ENCODE data around the gene SLC9B2. TPM values are rescaled to one million over a fixed set of nuclear protein-coding genes. Genes with fewer than 3 reads are reported as not detected.

Gene SLC9B2
- total RNA-seq, 1 donor from 2014 or later: 6.2 TPM

- H3K4me3 ChIP-seq: no peak overlapping the region
- H3K36me3 ChIP-seq: peaks cover 60% of the 10 kb centered on the region
- H3K4me1 ChIP-seq: no peaks in the 10 kb centered on the region
- H3K27me3 ChIP-seq: no peaks in the 10 kb centered on the region
- TF ChIP-seq, protein P1, sequence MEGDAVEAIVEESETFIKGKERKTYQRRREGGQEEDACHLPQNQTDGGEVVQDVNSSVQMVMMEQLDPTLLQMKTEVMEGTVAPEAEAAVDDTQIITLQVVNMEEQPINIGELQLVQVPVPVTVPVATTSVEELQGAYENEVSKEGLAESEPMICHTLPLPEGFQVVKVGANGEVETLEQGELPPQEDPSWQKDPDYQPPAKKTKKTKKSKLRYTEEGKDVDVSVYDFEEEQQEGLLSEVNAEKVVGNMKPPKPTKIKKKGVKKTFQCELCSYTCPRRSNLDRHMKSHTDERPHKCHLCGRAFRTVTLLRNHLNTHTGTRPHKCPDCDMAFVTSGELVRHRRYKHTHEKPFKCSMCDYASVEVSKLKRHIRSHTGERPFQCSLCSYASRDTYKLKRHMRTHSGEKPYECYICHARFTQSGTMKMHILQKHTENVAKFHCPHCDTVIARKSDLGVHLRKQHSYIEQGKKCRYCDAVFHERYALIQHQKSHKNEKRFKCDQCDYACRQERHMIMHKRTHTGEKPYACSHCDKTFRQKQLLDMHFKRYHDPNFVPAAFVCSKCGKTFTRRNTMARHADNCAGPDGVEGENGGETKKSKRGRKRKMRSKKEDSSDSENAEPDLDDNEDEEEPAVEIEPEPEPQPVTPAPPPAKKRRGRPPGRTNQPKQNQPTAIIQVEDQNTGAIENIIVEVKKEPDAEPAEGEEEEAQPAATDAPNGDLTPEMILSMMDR (IDR thresholded peaks at IDR 0.05): peak; percentile 56
- ATAC-seq: peak; percentile 66
- no peak overlapping the region for H3K27ac ChIP-seq
- intact Hi-C loops (cut with DNase I): loop anchor here (10.0 kb wide), 1 partner anchor 657 kb away; no protein-coding TSS in a partner anchor
- DNase-seq: no peak
- H3K9me3 ChIP-seq: no peaks in the 10 kb centered on the region
Measured at GRCh38 chr4:103091601-103092223, 15.2 kb upstream of the SLC9B2 start.

DNA sequence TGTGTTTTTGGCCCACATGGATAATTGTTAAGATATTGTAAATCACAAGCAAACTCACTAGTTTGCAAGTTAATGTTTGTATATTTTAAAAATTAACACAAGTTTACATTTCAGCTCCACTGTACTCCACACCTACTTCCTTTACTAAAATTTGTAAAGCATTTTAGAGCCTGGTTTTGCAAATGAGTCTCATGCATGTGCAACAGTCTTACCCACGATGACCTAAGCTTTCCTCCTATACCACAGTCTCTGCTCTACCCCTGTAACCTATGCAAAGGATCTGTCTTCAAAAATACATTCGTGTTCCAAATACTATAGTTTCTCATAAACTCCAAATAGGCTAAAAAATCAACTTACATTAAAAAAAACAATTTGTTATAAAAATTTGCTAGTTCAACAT lies 12.9 kb upstream of the SLC9B2 start:
- TF ChIP-seq, protein P1 (IDR thresholded peaks at IDR 0.05): no peak
- peaks cover 82% of the 10 kb centered on the region for H3K36me3 ChIP-seq
- ATAC-seq: no peak

DNA sequence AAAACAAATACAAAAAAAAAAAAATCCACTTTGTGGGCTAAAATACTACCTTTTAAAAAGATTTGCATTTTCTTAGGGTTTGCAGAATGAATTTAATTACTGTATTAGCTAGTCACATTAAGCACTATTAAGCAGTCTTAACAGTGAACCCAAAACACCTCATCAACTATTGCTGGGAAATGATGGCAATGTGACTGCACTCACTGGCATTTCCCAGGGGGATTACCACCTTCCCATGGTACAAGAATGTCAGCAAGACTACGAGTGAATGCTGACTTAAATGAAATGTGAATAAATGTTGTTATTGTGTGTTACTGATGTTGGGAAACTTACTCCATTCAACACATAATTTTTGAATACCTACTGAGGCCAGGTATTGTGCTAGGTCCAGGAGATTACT lies 10.0 kb upstream of the SLC9B2 start:
- Histone ChIP-seq H3K9me3 (no peaks in the 10 kb centered on the region), H3K4me3 (no peak overlapping the region), H3K27ac (no peak overlapping the region), H3K36me3 (peaks cover 90% of the 10 kb centered on the region), H3K27me3 (no peaks in the 10 kb centered on the region), H3K4me1 (no peaks in the 10 kb centered on the region)
- ATAC-seq (no peak), DNase-seq (no peak)
- TF ChIP-seq, protein P1 (IDR thresholded peaks at IDR 0.05): no peak
- intact Hi-C loops (cut with DNase I): no loop called here

More for the DNA sequence above, 12.9 kb upstream of the SLC9B2 start:
- H3K27me3 ChIP-seq: no peaks in the 10 kb centered on the region
- H3K9me3 ChIP-seq: no peaks in the 10 kb centered on the region
- no peak overlapping the region for H3K27ac ChIP-seq
- intact Hi-C loops (cut with DNase I): no loop called here
- no peak for DNase-seq
- no peak overlapping the region for H3K4me3 ChIP-seq
- H3K4me1 ChIP-seq: no peaks in the 10 kb centered on the region

- ATAC-seq (no peak), DNase-seq (no peak)
- H3K4me3 ChIP-seq: no peak overlapping the region
- TF ChIP-seq, protein P1 (IDR thresholded peaks at IDR 0.05): no peak
- intact Hi-C loops (cut with DNase I): no loop called here
- H3K9me3 ChIP-seq: no peaks in the 10 kb centered on the region
- peaks cover 92% of the 10 kb centered on the region for H3K36me3 ChIP-seq
- no peaks in the 10 kb centered on the region for H3K4me1 ChIP-seq
- no peak overlapping the region for H3K27ac ChIP-seq
- H3K27me3 ChIP-seq: no peaks in the 10 kb centered on the region
Measured at GRCh38 chr4:103085555-103086196, 9.1 kb upstream of the SLC9B2 start.

DNA sequence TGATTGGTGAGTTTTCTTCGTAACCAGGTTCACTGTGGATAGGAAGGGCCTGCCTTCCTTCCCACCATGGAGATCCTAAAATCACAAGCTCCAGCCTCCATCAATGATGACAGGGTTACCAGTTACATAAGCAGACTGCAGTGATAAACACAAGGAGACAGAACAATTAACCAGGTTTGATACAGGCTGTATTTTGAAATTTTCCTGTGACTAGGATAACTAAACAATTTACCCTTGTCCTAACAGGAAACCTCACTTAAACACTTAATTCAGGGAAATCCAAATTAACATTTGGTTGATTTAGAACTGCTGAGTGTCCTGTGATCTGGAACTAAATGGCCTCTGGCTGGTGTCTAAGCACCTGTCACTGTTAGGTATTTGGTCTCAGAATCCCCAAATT lies 3.1 kb upstream of the SLC9B2 start:
- H3K4me3 ChIP-seq: no peak overlapping the region
- intact Hi-C loops (cut with DNase I): no loop called here
- TF ChIP-seq, protein P1 (IDR thresholded peaks at IDR 0.05): no peak
- H3K27me3 ChIP-seq: no peaks in the 10 kb centered on the region
- H3K9me3 ChIP-seq: no peaks in the 10 kb centered on the region
- ATAC-seq (no peak), DNase-seq (no peak)
- H3K36me3 ChIP-seq: peaks cover 34% of the 10 kb centered on the region
- peaks cover 19% of the 10 kb centered on the region for H3K4me1 ChIP-seq
- no peak overlapping the region for H3K27ac ChIP-seq
